Testis (tissue), 3 donors: ENCODE measurements around the gene BCL11B. TPM values are rescaled to one million over a fixed set of nuclear protein-coding genes. Genes with fewer than 3 reads are reported as not detected.

ENCODE experiments used
- DNase-seq: peaks from one replicate; pipeline ENCODE4 v3.0.0-alpha.2; 2019
- H3K27ac ChIP-seq, 2 donors: fragments of 200-600 bp; sonication (generic); one replicate each; pipeline ENCODE4 v1.5.1; 2019
- H3K27me3 ChIP-seq: fragments of 200-600 bp; sonication (generic); one replicate; pipeline ENCODE4 v1.5.1; 2019
- H3K36me3 ChIP-seq: fragments of 200-600 bp; sonication (generic); one replicate; pipeline ENCODE4 v1.5.1; 2017; ENCODE audit warnings: low read depth; ENCODE audit errors: missing control alignments
- H3K4me1 ChIP-seq: fragments of 200-600 bp; sonication (generic); one replicate; pipeline ENCODE4 v1.5.1; 2019
- H3K4me3 ChIP-seq, 2 donors: fragments of 200-600 bp; sonication (generic); one replicate each; pipeline ENCODE4 v1.5.1; 2017 to 2019
- H3K9me3 ChIP-seq: fragments of 200-600 bp; sonication (generic); one replicate; pipeline ENCODE4 v1.5.1; 2017
- CTCF ChIP-seq, 3 experiments: fragments of 450-650 bp in 2 of 3; fragments of 200-600 bp in 1 of 3; sonication (generic) in 1 of 3; IDR thresholded peaks; one replicate each; pipeline ENCODE4 v1.5.1; 2016 to 2019; ENCODE audit warnings: antibody characterized with exemption in 3 of 3, mild to moderate bottlenecking in 2 of 3, moderate library complexity in 1 of 3
- POLR2A ChIP-seq: fragments of 450-650 bp; IDR thresholded peaks from one replicate; pipeline ENCODE4 v1.6.1; 2017; ENCODE audit warnings: antibody characterized with exemption, mild to moderate bottlenecking, moderate library complexity
- WGBS, 2 donors: methylation state at CpG; one replicate each; pipeline ENCODE4 v1.1.5; 2018; 5-methylcytosine and 5-hydroxymethylcytosine counted together
- intact Hi-C: fragments of 100-400 bp; cut with DNase I; formaldehyde crosslinking; loops from one replicate; pipeline ENCODE4 v1.15.1; 2023; ENCODE audit warnings: low total_unique reads
- polyA plus RNA-seq: library from polyadenylated mRNA; stranded (reverse); fragments of 350-450 nt; fragmentation: Illumina TruSeq; extraction: RNeasy Lipid Tissue Mini Kit (QIAGEN cat#74804); gene quantifications from one replicate; pipeline ENCODE4 v1.2.3, GENCODE V29; 2014; ENCODE audit warnings: low read depth, low replicate concordance; ENCODE audit not compliant: insufficient read depth
- total RNA-seq, 2 donors: library from RNA; depleted of rRNA; stranded (reverse); fragments of >200 nt; gene quantifications; one replicate each; pipeline ENCODE4 v1.2.3, GENCODE V29; 2016

Gene BCL11B
- total and polyA plus RNA-seq, 3 donors from 2014 or later: 0.96 to 4.7 (median 4.4) TPM

GRCh38 chr14:99177886-99178835 is 93.8 kb downstream of the BCL11B start:
- 61 to 69% methylated on average over 15 to 18 of the region's 18 CpGs for WGBS, 2 donors
- Histone ChIP-seq H3K4me1 (peaks cover 6% of the 10 kb centered on the region), H3K9me3 (no peaks in the 10 kb centered on the region), H3K4me3 (no peak overlapping the region), H3K27ac (peak overlapping the region in 1 of 2 donors; percentile 28), H3K27me3 (no peaks in the 10 kb centered on the region), H3K36me3 (no peaks in the 10 kb centered on the region)
- no peak for DNase-seq
- TF ChIP-seq CTCF (IDR thresholded peaks at IDR 0.05): no peak
- TF ChIP-seq POLR2A: no peak
- intact Hi-C loops: no loop called here

- Histone ChIP-seq H3K4me1 (peaks cover 6% of the 10 kb centered on the region), H3K36me3 (no peaks in the 10 kb centered on the region), H3K27me3 (no peaks in the 10 kb centered on the region), H3K4me3 (no peak overlapping the region), H3K9me3 (no peaks in the 10 kb centered on the region), H3K27ac (no peak overlapping the region)
- WGBS, 2 donors: 86 to 91% methylated on average over 16 of the region's 16 CpGs
- DNase-seq: no peak
- intact Hi-C loops: no loop called here
- TF ChIP-seq CTCF (IDR thresholded peaks at IDR 0.05) (no peak), POLR2A (no peak)
These were observed 94.8 kb downstream of the BCL11B start for GRCh38 chr14:99177046-99177655.

- Histone ChIP-seq H3K27me3 (no peaks in the 10 kb centered on the region), H3K36me3 (no peaks in the 10 kb centered on the region), H3K27ac (no peak overlapping the region), H3K4me1 (peaks cover 6% of the 10 kb centered on the region), H3K9me3 (no peaks in the 10 kb centered on the region), H3K4me3 (peak overlapping the region; percentile 39 to 52)
- 67 to 77% methylated on average over 12 to 33 of the region's 33 CpGs for WGBS, 2 donors
- intact Hi-C loops: no loop called here
- DNase-seq: no peak
- no peak for TF ChIP-seq CTCF (IDR thresholded peaks at IDR 0.05)
- no peak for TF ChIP-seq POLR2A
These were observed 95.6 kb downstream of the BCL11B start for GRCh38 chr14:99176156-99176945.

GRCh38 chr14:99175331-99176155 is 96.5 kb downstream of the BCL11B start:
- DNase-seq: no peak
- no peak for TF ChIP-seq CTCF (IDR thresholded peaks at IDR 0.05)
- no peak for TF ChIP-seq POLR2A
- no peaks in the 10 kb centered on the region for H3K27me3 ChIP-seq
- intact Hi-C loops: no loop called here
- no peaks in the 10 kb centered on the region for H3K36me3 ChIP-seq
- WGBS, 2 donors: 74 to 84% methylated on average over 62 to 94 of the region's 95 CpGs
- no peaks in the 10 kb centered on the region for H3K9me3 ChIP-seq
- H3K27ac ChIP-seq: no peak overlapping the region
- peak overlapping the region; percentile 39 to 52 for H3K4me3 ChIP-seq
- H3K4me1 ChIP-seq: peaks cover 6% of the 10 kb centered on the region
